ACC112 (cell line): ENCODE data around the gene XYLT2.
"Not testable (repeated sequence)": the region's sequence is repeated elsewhere in the genome, so short reads cannot be mapped to it uniquely, and the experiment has no call there.

Experiments used
- H2AFZ ChIP-seq: fragments of 200-600 bp; sonication (generic); one replicate; pipeline ENCODE4 v1.6.0; 2017; ENCODE audit warnings: antibody characterized with exemption, low read length; ENCODE audit not compliant: unreplicated experiment
- H3K27ac ChIP-seq: fragments of 200-600 bp; sonication (generic); 2 replicates; pipeline ENCODE4 v1.5.1; 2014; ENCODE audit warnings: low read depth, mild to moderate bottlenecking, antibody characterized with exemption, low read length, moderate library complexity
- H3K27me3 ChIP-seq: fragments of 200-600 bp; sonication (generic); 2 replicates; pipeline ENCODE4 v1.6.1; 2014; ENCODE audit warnings: mild to moderate bottlenecking, antibody characterized with exemption, low read length, moderate library complexity, mixed read lengths; ENCODE audit not compliant: insufficient read depth
- H3K36me3 ChIP-seq: fragments of 200-600 bp; sonication (generic); 2 replicates; pipeline ENCODE4 v1.6.1; 2016; ENCODE audit warnings: mild to moderate bottlenecking, antibody characterized with exemption, low read length, moderate library complexity, mixed read lengths; ENCODE audit not compliant: insufficient read depth
- H3K4me1 ChIP-seq: fragments of 200-600 bp; sonication (generic); one replicate; pipeline ENCODE4 v1.6.1; 2016; ENCODE audit warnings: low read length, mixed read lengths; ENCODE audit not compliant: insufficient read depth, unreplicated experiment, control insufficient read depth
- H3K4me3 ChIP-seq: fragments of 200-600 bp; sonication (generic); 2 replicates; pipeline ENCODE4 v1.5.1; 2014; ENCODE audit warnings: mild to moderate bottlenecking, low read depth, low read length
- H3K79me2 ChIP-seq: fragments of 200-600 bp; sonication (generic); one replicate; pipeline ENCODE4 v1.6.0; 2016; ENCODE audit warnings: low read length; ENCODE audit not compliant: control insufficient read depth, unreplicated experiment, insufficient read depth

The XYLT2 gene

GRCh38 chr17:50396261-50397110, 50.6 kb downstream of the XYLT2 start:
- Histone ChIP-seq H3K79me2 (peaks cover 59% of the 10 kb centered on the region), H2AFZ (peak overlapping the region; percentile 65), H3K27me3 (no peaks in the 10 kb centered on the region), H3K4me1 (peaks cover 13% of the 10 kb centered on the region), H3K4me3 (peak overlapping the region; percentile 92), H3K36me3 (peaks cover 35% of the 10 kb centered on the region), H3K27ac (peak overlapping the region; percentile 90)

GRCh38 chr17:50397111-50397918, 51.4 kb downstream of the XYLT2 start, which contains the start of gene LRRC59:
Gene LRRC59 (minus strand): TSS chr17:50397523. CDS start chr17:50397317, 206 bp downstream.
- H3K4me1 ChIP-seq = peaks cover 13% of the 10 kb centered on the region
- H3K27me3 ChIP-seq = no peaks in the 10 kb centered on the region
- H3K36me3 ChIP-seq = peaks cover 29% of the 10 kb centered on the region; the same call in 1 of the 2 replicates
- peak within 1 kb of the TSS; percentile 90 for H3K27ac ChIP-seq
- H3K79me2 ChIP-seq = peaks cover 50% of the 10 kb centered on the region
- H3K4me3 ChIP-seq = peak within 1 kb of the TSS; percentile 92
- H2AFZ ChIP-seq = peak within 1 kb of the TSS; percentile 65

GRCh38 chr17:50397919-50398285, 52.0 kb downstream of the XYLT2 start:
- Histone ChIP-seq H3K4me1 (peaks cover 13% of the 10 kb centered on the region), H3K4me3 (peak overlapping the region; percentile 92), H3K36me3 (peaks cover 23% of the 10 kb centered on the region; the same call in 1 of the 2 replicates), H3K79me2 (peaks cover 45% of the 10 kb centered on the region), H3K27me3 (no peaks in the 10 kb centered on the region), H2AFZ (no peak overlapping the region), H3K27ac (no peak overlapping the region)

DNA sequence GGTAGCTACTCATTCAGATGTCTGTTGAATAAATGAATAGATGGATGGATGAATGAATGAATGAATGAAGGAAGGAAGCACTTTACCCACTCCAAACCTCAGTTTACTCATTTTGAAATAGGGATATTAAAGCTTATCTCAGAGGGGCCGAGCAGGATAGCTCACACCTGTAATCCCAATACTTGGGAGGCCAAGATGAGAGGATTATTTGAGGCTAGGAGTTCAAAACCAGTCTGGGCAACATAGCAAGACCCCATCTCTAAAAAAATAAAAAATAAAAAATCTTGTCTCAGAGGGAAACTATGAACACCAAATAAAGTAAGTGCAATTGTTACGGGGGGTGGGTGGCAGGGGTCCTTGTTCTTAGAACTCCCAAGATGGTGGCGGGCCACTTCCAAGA, 52.7 kb downstream of the XYLT2 start:
- peaks cover 37% of the 10 kb centered on the region for H3K79me2 ChIP-seq
- H2AFZ ChIP-seq, H3K27ac ChIP-seq, H3K4me3 ChIP-seq, H3K27me3 ChIP-seq: not testable (repeated sequence)
- H3K4me1 ChIP-seq = peaks cover 13% of the 10 kb centered on the region
- H3K36me3 ChIP-seq = peaks cover 16% of the 10 kb centered on the region; the same call in 1 of the 2 replicates

GRCh38 chr17:50399591-50399990, 53.7 kb downstream of the XYLT2 start:
- not testable (repeated sequence) for H3K27me3 ChIP-seq, H3K4me3 ChIP-seq, H3K27ac ChIP-seq, H3K36me3 ChIP-seq, H3K4me1 ChIP-seq, H2AFZ ChIP-seq
- peaks cover 28% of the 10 kb centered on the region for H3K79me2 ChIP-seq

DNA sequence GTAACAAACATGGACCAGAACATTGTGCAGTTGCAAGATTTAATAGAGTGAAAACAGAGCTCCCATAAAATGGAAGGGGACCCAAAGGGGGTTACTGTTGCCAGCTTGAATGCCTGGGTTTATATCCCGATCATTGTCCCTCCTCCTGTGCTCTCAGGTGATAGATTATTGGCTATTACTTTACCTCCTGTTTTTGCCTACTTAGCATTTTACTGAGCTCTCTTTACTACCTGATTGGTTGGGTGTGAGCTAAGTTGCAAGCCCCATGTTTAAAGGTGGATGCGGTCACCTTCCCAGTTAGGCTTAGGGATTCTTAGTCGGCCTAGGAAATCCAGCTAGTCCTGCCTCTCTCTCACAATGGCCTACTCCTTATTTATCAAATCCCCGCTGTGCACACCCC, 59.4 kb downstream of the XYLT2 start:
- H3K36me3 ChIP-seq, H3K79me2 ChIP-seq, H2AFZ ChIP-seq, H3K4me3 ChIP-seq, H3K27ac ChIP-seq, H3K4me1 ChIP-seq: not testable (repeated sequence)
- H3K27me3 ChIP-seq = 0 out of 2 replicates have a peak, but pooled peaks cover 11% of the 10 kb centered on the region

DNA sequence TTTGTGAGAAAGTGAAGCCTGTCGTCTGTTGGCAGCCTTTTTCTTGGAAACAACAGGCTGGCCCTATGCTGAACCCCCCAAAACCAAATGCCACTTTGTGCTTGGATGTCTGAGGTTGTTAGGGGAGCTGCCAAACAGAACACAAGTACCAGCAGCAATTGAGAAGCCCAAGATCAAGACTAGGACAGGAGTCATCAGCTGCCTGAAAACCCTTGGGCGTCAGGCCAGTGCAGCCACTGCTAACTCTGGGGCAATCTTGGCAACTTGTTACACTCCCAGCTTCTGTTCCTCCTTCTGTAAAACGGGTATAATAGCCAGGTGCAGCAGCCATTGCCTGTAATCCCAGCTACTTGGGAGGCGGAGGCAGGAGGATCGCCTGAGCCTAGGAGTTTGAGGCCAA, 60.7 kb downstream of the XYLT2 start:
- Histone ChIP-seq H3K27ac (no peak overlapping the region), H3K4me1 (peaks cover 2% of the 10 kb centered on the region), H3K4me3 (no peak overlapping the region), H2AFZ (no peak overlapping the region), H3K36me3 (no peaks in the 10 kb centered on the region), H3K79me2 (no peaks in the 10 kb centered on the region), H3K27me3 (0 out of 2 replicates have a peak, but pooled peaks cover 11% of the 10 kb centered on the region)

GRCh38 chr17:50407921-50408320, 62.0 kb downstream of the XYLT2 start:
- H3K27me3 ChIP-seq = 0 out of 2 replicates have a peak, but pooled peaks cover 11% of the 10 kb centered on the region
- no peak overlapping the region for H2AFZ ChIP-seq

More at GRCh38 chr17:50407921-50408320, 62.0 kb downstream of the XYLT2 start:
- no peaks in the 10 kb centered on the region for H3K36me3 ChIP-seq
- H3K79me2 ChIP-seq = no peaks in the 10 kb centered on the region
- H3K4me3 ChIP-seq = no peak overlapping the region
- H3K27ac ChIP-seq = no peak overlapping the region
- H3K4me1 ChIP-seq = peaks cover 2% of the 10 kb centered on the region
